GM23338 (cell line): ENCODE data around the gene TMEM218. TPM values are rescaled to one million over a fixed set of nuclear protein-coding genes. Genes with fewer than 3 reads are reported as not detected.

Source experiments
- ATAC-seq: fragments of 200-7000 bp; cut with Tn5 transposase; 3 replicates; pipeline ENCODE4 v1.9.1; 2020
- DNase-seq: peaks from one replicate; pipeline ENCODE4 v3.0.0-alpha.2; 2015; ENCODE audit warnings: low spot score
- H2AFZ ChIP-seq: fragments of 200-600 bp; sonication (generic); 2 replicates; pipeline ENCODE4 v1.8.0; 2016; ENCODE audit warnings: antibody characterized with exemption, mild to moderate bottlenecking, moderate library complexity
- H3F3A ChIP-seq: fragments of 200-600 bp; sonication (generic); replicated peaks from 2 replicates; pipeline ENCODE4 v1.8.0; 2017; ENCODE audit warnings: antibody characterized with exemption, mixed run types, low read depth
- H3K27ac ChIP-seq: fragments of 200-600 bp; sonication (generic); 2 replicates; pipeline ENCODE4 v1.6.1; 2016; ENCODE audit warnings: low read depth
- H3K27me3 ChIP-seq: fragments of 200-600 bp; sonication (generic); 2 replicates; pipeline ENCODE4 v1.8.0; 2016; ENCODE audit warnings: mild to moderate bottlenecking, mixed run types, moderate library complexity; ENCODE audit not compliant: insufficient read depth
- H3K36me3 ChIP-seq: fragments of 200-600 bp; sonication (generic); 2 replicates; pipeline ENCODE4 v1.8.0; 2016; ENCODE audit warnings: mild to moderate bottlenecking; ENCODE audit not compliant: insufficient read depth
- H3K4me1 ChIP-seq: fragments of 200-600 bp; sonication (generic); 2 replicates; pipeline ENCODE4 v1.8.0; 2016; ENCODE audit warnings: mild to moderate bottlenecking, moderate library complexity; ENCODE audit not compliant: insufficient read depth
- H3K4me2 ChIP-seq: fragments of 200-600 bp; sonication (generic); 2 replicates; pipeline ENCODE4 v1.7.1; 2017; ENCODE audit warnings: mixed run types
- H3K4me3 ChIP-seq: fragments of 200-600 bp; sonication (generic); 2 replicates; pipeline ENCODE4 v1.6.1; 2016; ENCODE audit warnings: mixed run types
- H3K79me2 ChIP-seq: fragments of 200-600 bp; sonication (generic); replicated peaks from 2 replicates; pipeline ENCODE4 v1.8.0; 2017; ENCODE audit warnings: mild to moderate bottlenecking; ENCODE audit not compliant: insufficient read depth
- H3K9me2 ChIP-seq: fragments of 200-600 bp; sonication (generic); 2 replicates; pipeline ENCODE4 v1.8.0; 2017; ENCODE audit not compliant: insufficient read depth
- H4K20me1 ChIP-seq: fragments of 200-600 bp; sonication (generic); replicated peaks from 2 replicates; pipeline ENCODE4 v1.8.0; 2017; ENCODE audit warnings: mild to moderate bottlenecking; ENCODE audit not compliant: insufficient read depth
- H3K27ac Mint-ChIP-seq: 2 replicates; pipeline ENCODE4 v1.8.0; 2020; ENCODE audit warnings: inconsistent platforms, mild to moderate bottlenecking, moderate library complexity, mixed read lengths
- H3K27me3 Mint-ChIP-seq: 3 replicates; pipeline ENCODE4 v1.8.0; 2022; ENCODE audit warnings: low read depth, mild to moderate bottlenecking, moderate library complexity, mixed read lengths, inconsistent platforms; ENCODE audit not compliant: insufficient read depth, poor library complexity
- H3K36me3 Mint-ChIP-seq: 3 replicates; pipeline ENCODE4 v1.8.0; 2021; ENCODE audit warnings: low read depth, mild to moderate bottlenecking, inconsistent platforms, moderate library complexity, mixed read lengths
- H3K4me1 Mint-ChIP-seq: 3 replicates; pipeline ENCODE4 v1.8.0; 2020; ENCODE audit warnings: mild to moderate bottlenecking, inconsistent platforms, mixed read lengths
- H3K4me3 Mint-ChIP-seq: 3 replicates; pipeline ENCODE4 v1.8.0; 2021; ENCODE audit warnings: moderate library complexity, mild to moderate bottlenecking, inconsistent platforms, mixed read lengths
- H3K9me3 Mint-ChIP-seq: 3 replicates; pipeline ENCODE4 v1.8.0; 2020; ENCODE audit warnings: moderate library complexity, mild to moderate bottlenecking, inconsistent platforms, mixed read lengths
- CREB1 ChIP-seq: fragments of 250-450 bp; sonication (Bioruptor Pico); IDR thresholded peaks from 2 replicates; pipeline ENCODE4 v1.5.0; 2020; ENCODE audit warnings: low read depth, mild to moderate bottlenecking, moderate library complexity
- CTCF ChIP-seq, 2 experiments: fragments of 200-600 bp in 1 of 2; sonication (generic) in 1 of 2; conservative IDR thresholded peaks; 2 replicates each; pipeline versions ENCODE4 v1.5.1 to v1.6.1; 2016 to 2017; ENCODE audit warnings: antibody characterized with exemption in 2 of 2, low read depth in 2 of 2, mild to moderate bottlenecking in 2 of 2, moderate library complexity in 1 of 2
- ETS1 ChIP-seq: IDR thresholded peaks from 2 replicates; pipeline ENCODE4 v1.6.1; 2016; ENCODE audit warnings: antibody characterized with exemption
- EZH2 ChIP-seq: fragments of 200-600 bp; sonication (generic); IDR thresholded peaks from one replicate; pipeline ENCODE4 v1.8.0; 2017; ENCODE audit warnings: antibody characterized with exemption, mild to moderate bottlenecking, low read depth; ENCODE audit not compliant: unreplicated experiment
- EZH2phosphoT487 ChIP-seq: fragments of 200-600 bp; sonication (generic); IDR thresholded peaks from one replicate; pipeline ENCODE4 v1.8.1; 2018; ENCODE audit warnings: antibody characterized with exemption; ENCODE audit not compliant: unreplicated experiment
- JUNB ChIP-seq: IDR thresholded peaks from one replicate; pipeline ENCODE4 v1.6.1; 2016; ENCODE audit warnings: antibody characterized with exemption; ENCODE audit not compliant: unreplicated experiment
- NANOG ChIP-seq: IDR thresholded peaks from 2 replicates; pipeline ENCODE4 v1.6.1; 2016; ENCODE audit warnings: antibody characterized with exemption, borderline replicate concordance
- POLR2AphosphoS5 ChIP-seq: IDR thresholded peaks from 2 replicates; pipeline ENCODE4 v1.6.1; 2016; ENCODE audit warnings: antibody characterized with exemption, low read depth
- REST ChIP-seq: IDR thresholded peaks from one replicate; pipeline ENCODE4 v1.6.1; 2018; ENCODE audit warnings: antibody characterized with exemption; ENCODE audit not compliant: unreplicated experiment
- STAT1 ChIP-seq: IDR thresholded peaks from one replicate; pipeline ENCODE4 v1.6.1; 2016; ENCODE audit warnings: antibody characterized with exemption; ENCODE audit not compliant: unreplicated experiment
- ZNF114 ChIP-seq: fragments of 250-450 bp; sonication (Bioruptor Pico); IDR thresholded peaks from 2 replicates; pipeline ENCODE4 v1.5.0; 2020; ENCODE audit warnings: mild to moderate bottlenecking, moderate library complexity
- ZNF331 ChIP-seq: fragments of 250-450 bp; sonication (Bioruptor Pico); IDR thresholded peaks from 2 replicates; pipeline ENCODE4 v1.5.0; 2020; ENCODE audit warnings: low read depth, mild to moderate bottlenecking, moderate library complexity
- polyA plus RNA-seq: library from polyadenylated mRNA; unstranded; fragments of >200 nt; fragmentation: Nextera tagmentation; extraction: Ambion mirVana; gene quantifications from 2 replicates; pipeline ENCODE4 v1.2.1, GENCODE V29; 2016
- total RNA-seq: library from RNA; depleted of rRNA; stranded (reverse); fragments of >200 nt; shearing (Covaris generic); gene quantifications from 2 replicates; pipeline ENCODE4 v1.2.3, GENCODE V29; 2014
- TF ChIP-seq, protein P1 (sequence below): fragments of 250-450 bp; sonication (Bioruptor Pico); IDR thresholded peaks from 2 replicates; pipeline ENCODE4 v1.5.0; 2020; ENCODE audit warnings: mild to moderate bottlenecking, moderate library complexity

The TMEM218 gene
- total and polyA plus RNA-seq, 2 experiments from 2014 or later: 23.7 to 24.2 TPM

DNA sequence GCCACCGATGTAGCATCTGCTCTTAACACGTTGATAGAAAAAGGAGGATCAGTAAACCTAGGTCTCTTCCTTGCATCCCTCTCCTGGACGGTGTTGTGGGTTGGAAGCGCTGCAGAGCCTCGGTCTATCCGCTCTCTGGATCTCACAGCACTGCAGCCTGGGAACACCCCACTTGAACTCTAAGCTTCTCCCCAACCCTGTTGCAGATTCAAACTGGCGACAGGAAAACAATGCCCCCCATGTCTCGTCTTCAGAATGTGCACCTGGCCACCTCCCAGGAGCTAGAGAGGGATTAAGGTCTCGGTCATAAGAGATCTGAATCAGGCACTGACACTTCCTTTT, 454 bp downstream of the TMEM218 start:
- H3K27ac ChIP-seq: peak overlapping the region; percentile 61
- peaks cover 15% of the 10 kb centered on the region for H3K4me1 ChIP-seq
- Mint-ChIP-seq H3K9me3 (peaks cover 23% of the 10 kb centered on the region), H3K27ac (peak overlapping the region; percentile 95), H3K27me3 (peaks cover 5% of the 10 kb centered on the region), H3K36me3 (peaks cover 30% of the 10 kb centered on the region), H3K4me1 (peaks cover 17% of the 10 kb centered on the region; the same call in 2 of the 3 replicates), H3K4me3 (peak overlapping the region; percentile 91)
- ATAC-seq: peak; percentile 40
- DNase-seq: peak; percentile 38
- peak overlapping the region; percentile 75 for H2AFZ ChIP-seq
- no peaks in the 10 kb centered on the region; the same call in 1 of the 2 replicates for H3F3A ChIP-seq
- H4K20me1 ChIP-seq: no peaks in the 10 kb centered on the region
- TF ChIP-seq EZH2 (no peak), REST (no peak), STAT1 (no peak), ZNF331 (no peak), JUNB (no peak), POLR2AphosphoS5 (no peak), ZNF114 (CRISPR knock-in tag) (no peak), EZH2phosphoT487 (no peak), ETS1 (no peak), CTCF (conservative IDR thresholded peaks at IDR 0.05; ENCODE audit: low read depth in 2 of 2) (no peak), NANOG (no peak), CREB1 (CRISPR knock-in tag) (no peak)
- TF ChIP-seq, protein P1, sequence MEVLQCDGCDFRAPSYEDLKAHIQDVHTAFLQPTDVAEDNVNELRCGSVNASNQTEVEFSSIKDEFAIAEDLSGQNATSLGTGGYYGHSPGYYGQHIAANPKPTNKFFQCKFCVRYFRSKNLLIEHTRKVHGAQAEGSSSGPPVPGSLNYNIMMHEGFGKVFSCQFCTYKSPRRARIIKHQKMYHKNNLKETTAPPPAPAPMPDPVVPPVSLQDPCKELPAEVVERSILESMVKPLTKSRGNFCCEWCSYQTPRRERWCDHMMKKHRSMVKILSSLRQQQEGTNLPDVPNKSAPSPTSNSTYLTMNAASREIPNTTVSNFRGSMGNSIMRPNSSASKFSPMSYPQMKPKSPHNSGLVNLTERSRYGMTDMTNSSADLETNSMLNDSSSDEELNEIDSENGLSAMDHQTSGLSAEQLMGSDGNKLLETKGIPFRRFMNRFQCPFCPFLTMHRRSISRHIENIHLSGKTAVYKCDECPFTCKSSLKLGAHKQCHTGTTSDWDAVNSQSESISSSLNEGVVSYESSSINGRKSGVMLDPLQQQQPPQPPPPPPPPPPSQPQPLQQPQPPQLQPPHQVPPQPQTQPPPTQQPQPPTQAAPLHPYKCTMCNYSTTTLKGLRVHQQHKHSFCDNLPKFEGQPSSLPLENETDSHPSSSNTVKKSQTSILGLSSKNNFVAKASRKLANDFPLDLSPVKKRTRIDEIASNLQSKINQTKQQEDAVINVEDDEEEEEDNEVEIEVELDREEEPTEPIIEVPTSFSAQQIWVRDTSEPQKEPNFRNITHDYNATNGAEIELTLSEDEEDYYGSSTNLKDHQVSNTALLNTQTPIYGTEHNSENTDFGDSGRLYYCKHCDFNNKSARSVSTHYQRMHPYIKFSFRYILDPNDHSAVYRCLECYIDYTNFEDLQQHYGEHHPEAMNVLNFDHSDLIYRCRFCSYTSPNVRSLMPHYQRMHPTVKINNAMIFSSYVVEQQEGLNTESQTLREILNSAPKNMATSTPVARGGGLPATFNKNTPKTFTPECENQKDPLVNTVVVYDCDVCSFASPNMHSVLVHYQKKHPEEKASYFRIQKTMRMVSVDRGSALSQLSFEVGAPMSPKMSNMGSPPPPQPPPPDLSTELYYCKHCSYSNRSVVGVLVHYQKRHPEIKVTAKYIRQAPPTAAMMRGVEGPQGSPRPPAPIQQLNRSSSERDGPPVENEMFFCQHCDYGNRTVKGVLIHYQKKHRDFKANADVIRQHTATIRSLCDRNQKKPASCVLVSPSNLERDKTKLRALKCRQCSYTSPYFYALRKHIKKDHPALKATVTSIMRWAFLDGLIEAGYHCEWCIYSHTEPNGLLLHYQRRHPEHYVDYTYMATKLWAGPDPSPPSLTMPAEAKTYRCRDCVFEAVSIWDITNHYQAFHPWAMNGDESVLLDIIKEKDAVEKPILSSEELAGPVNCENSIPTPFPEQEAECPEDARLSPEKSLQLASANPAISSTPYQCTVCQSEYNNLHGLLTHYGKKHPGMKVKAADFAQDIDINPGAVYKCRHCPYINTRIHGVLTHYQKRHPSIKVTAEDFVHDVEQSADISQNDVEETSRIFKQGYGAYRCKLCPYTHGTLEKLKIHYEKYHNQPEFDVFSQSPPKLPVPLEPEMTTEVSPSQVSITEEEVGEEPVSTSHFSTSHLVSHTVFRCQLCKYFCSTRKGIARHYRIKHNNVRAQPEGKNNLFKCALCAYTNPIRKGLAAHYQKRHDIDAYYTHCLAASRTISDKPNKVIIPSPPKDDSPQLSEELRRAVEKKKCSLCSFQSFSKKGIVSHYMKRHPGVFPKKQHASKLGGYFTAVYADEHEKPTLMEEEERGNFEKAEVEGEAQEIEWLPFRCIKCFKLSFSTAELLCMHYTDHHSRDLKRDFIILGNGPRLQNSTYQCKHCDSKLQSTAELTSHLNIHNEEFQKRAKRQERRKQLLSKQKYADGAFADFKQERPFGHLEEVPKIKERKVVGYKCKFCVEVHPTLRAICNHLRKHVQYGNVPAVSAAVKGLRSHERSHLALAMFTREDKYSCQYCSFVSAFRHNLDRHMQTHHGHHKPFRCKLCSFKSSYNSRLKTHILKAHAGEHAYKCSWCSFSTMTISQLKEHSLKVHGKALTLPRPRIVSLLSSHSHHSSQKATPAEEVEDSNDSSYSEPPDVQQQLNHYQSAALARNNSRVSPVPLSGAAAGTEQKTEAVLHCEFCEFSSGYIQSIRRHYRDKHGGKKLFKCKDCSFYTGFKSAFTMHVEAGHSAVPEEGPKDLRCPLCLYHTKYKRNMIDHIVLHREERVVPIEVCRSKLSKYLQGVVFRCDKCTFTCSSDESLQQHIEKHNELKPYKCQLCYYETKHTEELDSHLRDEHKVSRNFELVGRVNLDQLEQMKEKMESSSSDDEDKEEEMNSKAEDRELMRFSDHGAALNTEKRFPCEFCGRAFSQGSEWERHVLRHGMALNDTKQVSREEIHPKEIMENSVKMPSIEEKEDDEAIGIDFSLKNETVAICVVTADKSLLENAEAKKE (CRISPR knock-in tag): no peak
- H3K9me2 ChIP-seq: peaks cover 20% of the 10 kb centered on the region; the same call in 1 of the 2 replicates
- peak overlapping the region; percentile 78 for H3K4me3 ChIP-seq
- H3K4me2 ChIP-seq: peak overlapping the region; percentile 85
- peaks cover 24% of the 10 kb centered on the region for H3K79me2 ChIP-seq
- H3K36me3 ChIP-seq: peaks cover 6% of the 10 kb centered on the region
- H3K27me3 ChIP-seq: no peaks in the 10 kb centered on the region
